LHCN-M2 (cell line): ENCODE results near the gene CALML3. TPM values are rescaled to one million over a fixed set of nuclear protein-coding genes. Genes with fewer than 3 reads are reported as not detected.
"Not testable (repeated sequence)": the region's sequence is repeated elsewhere in the genome, so short reads cannot be mapped to it uniquely, and the experiment has no call there.

ENCODE experiments used
- DNase-seq: peaks from one replicate; pipeline ENCODE4 v3.0.0-alpha.2; 2012; ENCODE audit warnings: low read depth
- polyA plus RNA-seq: library from polyadenylated mRNA; unstranded; fragments of >200 nt; gene quantifications from one replicate; pipeline ENCODE4 v1.2.1, GENCODE V29; 2012; ENCODE audit warnings: missing spikeins
- total RNA-seq: library from RNA; depleted of rRNA; stranded (reverse); fragments of >200 nt; gene quantifications from 2 replicates; pipeline ENCODE4 v1.2.3, GENCODE V29; 2014; rRNA removed

CALML3 gene
- total RNA-seq, result not detected in 2 replicates
- not detected for polyA plus RNA-seq

DNA sequence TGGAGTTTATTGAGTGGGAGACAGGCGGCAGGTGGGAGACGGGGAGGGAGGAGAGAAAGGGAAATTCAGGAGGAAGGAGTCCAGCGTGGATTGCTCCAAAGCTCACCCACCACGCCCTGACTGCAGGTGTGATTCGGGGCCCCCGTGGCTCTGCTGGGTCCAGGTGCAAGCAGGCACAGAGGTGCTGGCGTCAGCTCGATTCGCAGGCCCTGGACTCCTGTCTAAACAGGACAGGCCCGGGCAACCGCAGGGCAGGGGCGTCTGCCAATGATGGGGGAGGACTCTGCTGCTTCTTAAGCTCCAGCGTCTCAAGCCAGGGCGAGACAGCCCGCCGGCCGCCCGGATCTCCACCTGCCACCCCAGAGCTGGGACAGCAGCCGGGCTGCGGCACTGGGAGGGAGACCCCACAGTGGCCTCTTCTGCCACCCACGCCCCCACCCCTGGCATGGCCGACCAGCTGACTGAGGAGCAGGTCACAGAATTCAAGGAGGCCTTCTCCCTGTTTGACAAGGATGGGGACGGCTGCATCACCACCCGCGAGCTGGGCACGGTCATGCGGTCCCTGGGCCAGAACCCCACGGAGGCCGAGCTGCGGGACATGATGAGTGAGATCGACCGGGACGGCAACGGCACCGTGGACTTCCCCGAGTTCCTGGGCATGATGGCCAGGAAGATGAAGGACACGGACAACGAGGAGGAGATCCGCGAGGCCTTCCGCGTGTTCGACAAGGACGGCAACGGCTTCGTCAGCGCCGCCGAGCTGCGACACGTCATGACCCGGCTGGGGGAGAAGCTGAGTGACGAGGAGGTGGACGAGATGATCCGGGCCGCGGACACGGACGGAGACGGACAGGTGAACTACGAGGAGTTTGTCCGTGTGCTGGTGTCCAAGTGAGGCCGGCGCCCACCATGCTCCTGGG lies at the start of gene CALML3:
CALML3 (plus strand) TSS at position 321 of the 920 bp plus-strand sequence; CDS start at position 446, 125 bp downstream.
- DNase-seq, result no peak

DNA sequence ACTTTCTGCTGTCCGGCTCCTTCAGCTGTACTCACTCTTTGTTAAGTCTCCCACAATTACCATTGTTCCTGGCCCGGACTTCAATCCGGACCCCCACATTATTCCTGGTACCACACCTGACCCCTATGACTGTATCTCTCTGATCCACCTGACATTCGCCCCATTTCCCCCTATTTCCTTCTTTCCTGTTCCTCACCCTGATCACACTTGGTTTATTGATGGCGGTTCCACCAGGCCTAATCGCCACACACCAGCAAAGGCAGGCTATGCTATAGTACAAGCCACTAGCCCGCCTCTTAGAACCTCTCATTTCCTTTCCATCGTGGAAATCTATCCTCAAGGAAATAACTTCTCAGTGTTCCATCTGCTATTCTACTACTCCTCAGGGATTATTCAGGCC lies 49.7 kb upstream of the CALML3 start:
- DNase-seq, result not testable (repeated sequence)

DNA sequence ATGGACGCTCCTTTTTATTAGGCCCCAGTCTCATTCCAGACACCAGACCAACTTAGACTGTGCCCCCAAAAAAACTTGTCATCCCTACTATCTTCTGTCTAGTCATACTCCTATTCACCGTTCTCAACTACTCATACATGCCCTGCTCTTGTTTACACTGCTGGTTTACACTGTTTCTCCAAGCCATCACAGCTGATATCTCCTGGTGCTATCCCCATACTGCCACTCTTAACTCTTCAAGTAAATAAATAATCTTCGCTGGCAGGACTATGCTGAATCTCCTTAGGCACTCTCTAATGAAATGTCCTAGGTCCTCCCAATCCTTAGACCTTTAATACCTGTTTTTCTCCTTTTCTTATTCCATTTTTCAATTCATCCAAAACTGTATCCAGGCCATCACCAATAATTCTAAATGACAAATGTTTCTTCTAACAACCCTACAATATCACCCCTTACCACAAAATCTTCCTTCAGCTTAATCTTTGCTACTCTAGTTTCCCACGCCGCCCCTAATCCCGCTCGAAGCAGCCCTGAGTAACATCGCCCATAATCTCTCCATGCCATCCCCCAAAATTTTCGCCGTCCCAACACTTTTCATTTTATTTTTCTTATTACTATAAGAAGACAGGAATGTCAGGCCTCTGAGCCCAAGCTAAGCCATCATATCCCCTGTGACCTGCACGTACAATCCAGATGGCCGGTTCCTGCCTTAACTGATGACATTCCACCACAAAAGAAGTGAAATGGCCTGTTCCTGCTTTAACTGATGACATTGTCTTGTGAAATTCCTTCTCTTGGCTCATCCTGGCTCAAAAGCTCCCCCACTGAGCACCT lies 48.6 kb upstream of the CALML3 start:
- not testable (repeated sequence) for DNase-seq

DNA sequence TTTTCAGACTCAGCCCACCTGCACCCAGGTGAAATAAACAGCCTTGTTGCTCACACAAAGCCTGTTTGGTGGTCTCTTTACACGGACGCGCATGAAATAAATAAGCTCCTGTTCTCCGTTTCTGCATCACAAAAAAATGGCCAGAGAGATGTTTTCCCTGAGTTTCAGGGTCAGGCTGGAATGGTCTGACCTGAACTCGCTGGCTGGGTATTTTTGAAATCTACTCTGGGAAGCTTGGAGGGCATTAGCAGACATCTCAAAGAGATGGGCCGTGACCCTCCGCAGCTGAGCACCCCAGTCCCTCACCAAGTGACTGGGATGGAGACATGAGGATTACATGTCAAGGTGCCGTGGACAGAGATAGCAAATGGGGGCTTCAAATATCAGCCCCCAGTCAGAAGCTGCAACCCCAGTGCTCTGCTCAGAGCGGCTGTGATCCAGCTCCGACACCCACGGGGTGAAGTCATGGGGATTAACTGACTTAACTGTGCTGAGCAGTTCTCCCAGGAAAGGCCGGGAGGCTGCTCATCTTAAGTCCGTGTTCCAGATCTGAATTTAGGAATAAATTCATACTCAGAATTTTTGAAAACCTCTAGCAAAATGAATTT lies 47.7 kb upstream of the CALML3 start:
- peak; percentile 34 for DNase-seq

DNA sequence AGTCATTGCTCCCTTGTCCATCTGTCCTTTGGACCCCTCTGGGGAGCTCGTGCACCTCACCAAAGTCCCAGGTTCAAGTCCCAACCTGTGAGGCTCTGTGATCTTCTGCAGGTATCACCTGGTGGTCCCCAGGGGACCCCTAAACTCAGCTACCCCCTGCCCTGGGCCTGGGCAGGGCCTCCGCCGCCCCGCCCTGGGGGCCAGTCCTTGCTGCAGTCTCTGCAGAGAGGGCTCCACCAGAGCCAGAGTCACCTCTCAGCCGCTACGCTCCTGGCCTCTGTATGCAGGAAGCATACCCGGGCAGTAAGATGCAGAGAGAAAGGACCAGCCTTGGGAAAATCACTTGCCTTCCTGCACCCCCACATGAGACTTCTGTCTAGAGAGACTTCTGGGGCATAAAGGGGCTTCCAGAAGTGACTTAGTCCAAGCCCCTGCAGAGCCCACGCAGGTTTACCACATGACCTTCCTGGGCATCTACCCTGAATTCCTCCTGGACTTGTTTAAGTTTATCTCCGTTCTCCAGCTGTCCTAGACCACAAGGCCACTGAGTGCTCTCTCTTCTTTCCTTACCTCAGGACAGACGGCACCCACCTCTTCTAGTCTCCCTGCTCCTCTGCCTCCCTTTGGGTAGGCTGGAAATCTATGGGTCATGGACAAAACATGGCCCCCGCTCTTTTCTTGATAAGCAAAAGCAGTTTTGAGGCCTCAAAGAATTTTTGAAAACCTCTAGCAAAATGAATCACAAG lies 46.6 kb upstream of the CALML3 start:
- DNase-seq, result no peak

DNA sequence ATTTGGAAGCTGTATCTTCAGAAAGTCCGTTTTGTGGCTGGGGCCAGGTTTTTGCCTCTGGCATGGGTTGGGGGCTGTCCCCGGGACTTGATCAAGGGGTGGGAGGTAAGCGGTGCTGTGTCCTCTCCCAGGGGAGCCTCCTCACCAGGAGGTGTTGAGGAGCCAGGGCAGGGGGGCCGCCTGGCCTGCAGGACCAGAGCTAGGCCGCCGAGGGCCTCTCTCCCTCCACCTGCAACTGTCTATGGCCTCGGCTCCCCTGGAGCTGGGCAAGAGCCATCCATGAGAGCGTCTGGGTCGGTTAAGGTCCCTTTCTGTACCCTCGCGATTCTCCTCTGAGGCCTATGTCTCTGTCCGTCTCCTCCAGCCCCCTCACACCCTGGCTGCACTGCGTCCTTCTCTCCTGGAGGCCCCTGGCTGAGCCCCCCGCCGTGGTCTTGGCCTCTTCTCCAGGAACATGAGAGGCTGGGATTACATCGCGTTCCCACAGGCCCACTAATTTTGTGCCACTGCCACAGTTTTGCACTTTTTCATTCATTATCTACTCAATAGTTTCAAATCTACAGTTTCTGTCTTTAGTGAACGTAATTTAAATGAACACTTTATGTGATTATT lies 46.0 kb upstream of the CALML3 start:
- DNase-seq, result no peak

DNA sequence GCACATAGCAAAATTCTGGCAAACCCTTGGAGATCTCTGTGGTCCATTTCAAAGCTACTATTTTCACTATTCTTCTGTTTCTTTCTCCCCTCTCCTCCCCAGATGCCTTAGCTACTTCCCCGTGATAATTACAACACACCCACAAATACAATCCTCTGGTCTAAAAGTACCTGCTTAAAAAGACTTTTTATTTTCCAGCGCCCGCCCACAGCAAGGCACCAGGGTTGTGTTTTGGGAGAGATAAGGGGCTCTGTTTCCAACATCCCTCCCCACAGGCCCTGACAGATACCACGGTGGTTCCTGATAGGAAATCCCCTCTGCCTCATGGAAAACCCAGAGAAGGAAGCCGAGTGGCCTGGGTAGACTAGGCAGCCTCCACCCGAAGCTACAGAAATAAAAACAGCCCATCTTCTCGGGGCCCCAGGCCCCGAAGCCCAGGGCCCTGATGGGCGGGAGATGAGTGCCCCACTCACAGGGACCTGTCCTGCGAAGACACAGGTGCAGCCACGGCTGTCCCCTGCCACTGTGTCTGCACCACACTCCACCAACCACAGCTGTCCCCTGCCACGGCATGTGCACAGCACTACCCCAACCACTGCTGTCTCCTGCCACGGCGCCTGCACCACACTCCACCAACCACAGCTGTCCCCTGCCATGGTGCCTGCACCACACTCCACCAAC lies 45.1 kb upstream of the CALML3 start:
- no peak for DNase-seq

DNA sequence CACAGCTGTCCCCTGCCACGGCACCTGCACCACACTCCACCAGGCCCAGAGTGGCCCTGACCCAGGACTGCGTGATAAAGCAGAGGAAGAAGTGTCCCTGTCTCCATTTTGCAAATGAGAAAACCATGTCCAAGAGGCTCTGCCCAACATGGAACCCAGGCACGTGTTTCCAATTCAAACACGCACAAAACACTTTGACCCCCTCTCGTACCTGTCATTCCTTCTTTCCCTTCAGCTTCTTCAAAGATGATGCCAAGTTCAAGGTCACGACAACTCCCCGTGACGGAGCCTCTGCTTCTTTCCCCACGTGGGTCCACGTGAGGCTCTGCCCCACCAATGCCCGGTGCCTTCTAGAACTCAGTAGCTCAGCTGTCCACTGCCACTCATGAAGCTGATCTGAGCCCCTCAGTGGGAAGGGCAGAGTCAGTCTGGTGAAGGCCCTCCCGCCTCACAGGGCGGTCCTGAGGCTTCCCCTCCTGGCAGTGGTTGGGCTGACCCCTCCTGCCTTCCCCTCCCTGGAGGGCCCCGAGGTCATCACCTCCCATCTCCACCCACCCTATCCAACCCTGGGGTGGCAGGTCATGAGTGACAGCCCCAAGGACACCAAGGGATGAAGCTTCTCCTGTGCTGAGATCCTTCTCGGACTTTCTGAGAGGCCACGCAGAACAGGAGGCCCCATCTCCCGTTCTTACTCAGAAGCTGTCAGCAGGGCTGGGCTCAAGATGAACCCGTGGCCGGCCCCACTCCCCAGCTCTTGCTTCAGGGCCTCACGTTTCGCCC lies 44.4 kb upstream of the CALML3 start:
- no peak for DNase-seq

DNA sequence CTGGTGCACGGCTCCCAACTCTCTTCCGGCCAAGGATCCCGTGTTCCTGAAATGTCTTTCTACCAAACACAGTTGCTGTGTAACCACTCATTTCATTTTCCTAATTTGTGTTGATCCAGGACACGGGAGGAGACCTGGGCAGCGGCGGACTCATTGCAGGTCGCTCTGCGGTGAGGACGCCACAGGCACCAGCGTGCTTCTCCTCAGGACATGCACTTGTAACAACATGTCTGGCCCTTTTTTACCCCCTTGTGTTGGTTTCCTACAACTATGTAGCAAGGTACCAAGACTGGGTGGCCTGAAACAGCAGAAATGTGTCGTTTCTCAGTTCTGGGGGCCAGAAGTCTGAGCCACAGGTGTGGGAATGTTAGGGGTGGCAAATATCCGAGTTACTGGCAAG lies 43.6 kb upstream of the CALML3 start:
- no peak for DNase-seq

DNA sequence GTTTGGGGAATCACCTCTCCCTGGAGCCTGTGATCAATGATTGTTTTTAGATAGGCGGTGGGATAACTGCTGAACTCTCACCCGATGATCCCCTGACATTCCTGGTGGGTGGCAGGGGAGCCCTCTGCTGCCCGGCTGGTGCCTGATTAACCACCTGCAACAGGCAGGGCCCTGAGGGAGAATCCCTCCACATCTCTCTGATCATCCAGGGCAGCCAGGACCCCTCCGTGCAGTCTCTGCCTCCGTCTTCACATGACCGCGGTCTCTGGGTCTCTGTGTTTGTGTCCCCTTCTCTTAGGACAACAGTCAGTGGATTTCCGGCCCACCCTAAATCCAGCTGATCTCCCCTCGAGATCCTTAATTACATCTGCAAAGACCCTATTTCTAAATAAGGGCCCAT lies 42.7 kb upstream of the CALML3 start:
- no peak for DNase-seq

DNA sequence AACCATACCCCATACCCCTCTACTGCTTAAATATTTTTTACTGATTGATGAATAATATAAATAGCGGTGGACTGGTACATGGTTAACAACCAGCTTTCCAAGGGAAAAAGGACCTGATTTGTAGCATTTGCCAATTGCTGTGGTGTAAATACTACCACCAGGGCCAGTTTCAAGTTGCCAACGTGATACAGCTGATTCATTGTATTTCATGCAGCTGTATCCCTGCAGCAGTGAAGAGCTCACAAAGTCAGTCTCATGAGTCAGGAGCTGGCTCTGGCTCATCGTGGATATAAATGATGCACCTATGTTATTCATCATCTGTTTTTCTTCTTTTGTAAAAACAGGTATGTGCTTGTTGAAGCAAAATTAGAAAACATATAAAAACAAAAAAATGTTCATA lies 40.6 kb upstream of the CALML3 start:
- peak; percentile 56 for DNase-seq

DNA sequence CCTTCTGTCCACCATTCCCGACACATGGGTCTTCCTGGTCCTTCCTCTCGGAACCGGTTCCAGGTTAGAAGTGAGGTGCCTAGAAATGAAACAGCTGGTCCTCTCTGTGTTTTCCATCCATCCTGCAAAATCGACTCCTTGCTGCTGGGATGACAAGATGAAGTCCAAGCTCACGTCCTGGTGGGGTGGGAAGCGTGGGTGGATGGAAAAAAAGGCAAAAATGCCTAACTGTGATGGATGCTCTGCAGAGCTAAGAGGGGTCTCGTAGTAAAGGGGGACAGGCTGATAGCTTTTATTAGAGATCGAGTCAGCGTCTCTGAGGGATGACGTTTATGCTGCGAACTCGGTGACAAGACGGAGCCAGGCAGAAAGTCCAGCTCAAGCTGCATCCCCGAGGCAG lies 39.5 kb upstream of the CALML3 start:
- no peak for DNase-seq

DNA sequence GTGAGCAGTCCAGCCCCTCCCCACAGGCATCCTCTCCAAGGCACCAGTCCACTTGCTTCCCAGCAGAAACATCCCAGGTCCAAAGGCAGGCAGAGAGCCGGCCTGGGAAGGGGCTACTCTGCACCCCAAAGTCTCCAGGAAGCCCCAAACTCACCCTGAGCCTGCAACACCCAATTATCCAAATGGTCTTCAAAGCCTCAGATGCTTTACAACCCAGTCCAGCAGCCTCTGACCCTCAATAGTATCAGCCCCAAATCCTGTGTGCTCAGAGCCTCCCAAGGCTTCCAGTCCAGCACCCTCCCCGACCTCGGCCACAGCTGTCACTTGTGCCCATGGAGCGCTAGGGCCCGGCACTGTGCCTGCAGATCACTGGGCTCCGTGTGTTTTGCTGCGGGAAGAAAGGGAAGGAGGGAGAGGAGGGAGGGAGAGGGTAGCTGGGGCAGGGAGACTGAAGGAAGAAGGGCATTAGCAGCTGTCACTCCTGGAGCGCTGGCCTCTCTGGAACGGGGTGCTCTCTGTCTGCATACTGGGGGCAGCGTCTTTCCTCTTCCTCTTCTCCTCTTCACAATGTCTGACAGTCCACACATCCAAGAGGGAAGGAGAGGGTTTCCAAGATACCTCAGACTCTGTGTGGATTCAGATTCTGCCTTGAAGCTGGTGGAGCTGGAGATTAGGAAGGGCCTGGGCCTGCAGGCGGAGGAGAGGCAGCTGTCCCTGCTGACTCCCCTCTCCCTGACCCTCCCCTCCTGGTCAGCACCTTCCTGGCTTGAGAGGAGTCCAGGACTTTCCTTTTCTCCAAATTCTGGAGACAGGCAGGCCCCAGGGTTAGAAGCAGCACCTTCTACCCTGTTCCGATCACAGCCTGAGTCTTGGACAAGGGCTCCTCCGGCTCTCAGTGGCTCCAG lies 38.6 kb upstream of the CALML3 start:
- DNase-seq, result no peak

DNA sequence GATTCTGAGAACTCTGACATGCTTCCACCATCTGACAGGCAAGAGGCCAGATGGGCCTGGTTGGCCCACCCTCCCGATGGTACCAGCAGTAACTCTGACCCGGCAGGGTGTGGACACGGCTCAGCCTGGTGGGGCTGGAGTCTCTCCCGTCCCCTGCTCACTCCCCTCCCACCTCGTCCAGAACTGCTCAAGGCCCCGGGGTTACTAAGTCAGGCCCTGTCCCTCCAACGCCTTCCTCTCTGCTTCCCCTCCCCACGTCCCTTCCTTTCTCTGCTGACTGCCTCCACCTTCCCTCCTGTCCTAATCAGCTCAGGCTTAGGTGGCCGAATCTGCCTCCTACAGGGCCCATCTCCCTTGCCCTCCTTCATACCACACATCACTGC lies 37.9 kb upstream of the CALML3 start:
- DNase-seq, result no peak

DNA sequence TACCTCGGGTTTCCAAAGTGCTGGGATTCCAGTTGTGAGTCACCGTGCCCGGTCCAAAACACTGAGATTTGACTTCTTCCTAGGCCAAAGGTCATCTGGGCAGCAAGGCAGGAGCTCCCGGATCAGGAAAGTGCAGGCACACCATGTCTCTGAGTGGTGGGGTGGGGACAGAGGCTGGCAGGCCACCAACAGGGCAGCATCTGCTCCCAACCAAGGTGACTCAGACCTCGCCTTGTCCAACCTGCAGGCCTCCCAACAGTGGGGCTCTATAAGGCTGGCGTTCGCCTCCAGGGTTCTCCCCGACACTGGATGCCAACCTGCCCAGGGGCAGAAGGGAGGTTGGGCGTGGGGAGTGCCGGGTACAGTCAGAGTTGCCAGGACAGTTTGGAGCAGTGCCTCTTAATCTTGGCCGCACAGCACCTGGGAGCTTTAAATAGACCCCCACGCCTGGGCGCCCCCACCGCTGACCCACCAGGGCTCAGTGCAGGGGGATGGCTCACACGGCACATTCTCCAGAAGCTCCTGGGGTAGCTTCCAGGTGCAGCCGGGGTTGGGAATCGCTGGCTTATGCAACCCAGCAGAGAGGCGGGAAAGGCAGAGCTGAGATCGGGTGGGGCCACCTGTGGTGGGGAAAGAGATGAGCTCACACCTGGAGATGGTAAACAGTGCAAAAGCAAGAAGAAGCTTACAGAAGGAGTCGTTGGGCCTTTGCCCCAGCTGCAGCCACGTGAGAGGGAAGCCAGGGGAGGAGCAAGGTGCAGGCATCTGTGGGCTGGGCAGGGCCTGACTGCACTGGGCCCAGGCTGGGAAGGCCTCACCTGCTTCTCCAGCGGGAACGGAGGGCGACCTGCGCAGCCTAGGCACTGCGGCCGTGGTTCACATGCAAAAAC lies 36.2 kb upstream of the CALML3 start:
- DNase-seq, result no peak

DNA sequence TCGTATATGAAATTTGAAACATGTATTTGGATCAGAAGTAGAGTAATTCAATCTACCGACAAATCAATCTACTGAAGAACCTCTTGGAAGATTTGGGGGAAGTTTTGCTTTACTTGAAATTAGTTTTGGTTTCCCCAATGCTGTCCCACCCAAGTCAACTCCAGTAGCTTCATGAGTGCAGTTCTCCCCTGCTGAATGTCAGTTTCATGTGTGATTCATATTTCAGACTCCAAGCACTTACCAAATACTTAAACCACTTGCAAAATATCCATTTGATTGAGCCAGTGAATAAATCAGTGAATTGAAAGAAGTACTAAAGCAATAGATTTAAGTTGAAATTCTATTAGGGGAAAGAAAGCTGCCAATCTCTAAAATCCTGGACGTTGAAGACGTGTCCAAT lies 34.7 kb upstream of the CALML3 start:
- no peak for DNase-seq

DNA sequence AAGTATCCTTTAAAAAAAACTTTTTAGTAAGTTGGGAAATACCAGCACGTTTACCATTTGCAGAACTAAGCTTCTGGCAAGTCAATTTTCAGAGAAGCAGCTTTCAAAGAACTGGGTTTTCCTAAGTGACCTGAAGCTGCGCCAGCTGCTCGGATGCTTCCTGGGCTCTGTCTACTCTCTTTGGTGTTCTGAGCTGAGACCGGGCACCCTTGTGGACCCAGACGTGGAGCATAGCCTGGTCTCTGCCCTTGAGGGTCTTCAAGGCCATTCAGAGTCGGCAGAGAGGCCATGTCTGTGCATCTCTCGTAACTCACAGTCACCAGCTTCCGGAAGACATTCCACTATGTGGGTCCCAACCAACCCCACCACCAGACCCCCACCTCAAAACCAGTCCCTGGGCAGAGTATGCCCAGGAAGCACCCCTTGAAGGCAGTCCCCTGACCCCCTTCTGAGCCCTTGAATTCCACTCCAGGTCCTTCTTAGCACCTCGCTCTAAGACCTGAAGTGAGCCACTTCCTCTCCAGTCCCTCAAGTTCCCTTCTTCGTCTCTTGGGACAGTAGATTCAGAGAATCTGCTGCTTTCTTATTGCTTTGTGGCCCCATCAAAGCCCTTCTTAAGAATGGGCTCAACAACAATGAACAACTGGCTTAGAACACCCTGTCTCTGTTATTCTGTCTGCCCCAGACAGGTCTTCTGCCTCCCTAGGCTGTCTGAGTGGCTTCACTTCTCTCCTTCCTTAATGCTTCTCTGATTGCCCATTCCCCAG lies 33.9 kb upstream of the CALML3 start:
- no peak for DNase-seq
